Adrenal gland (tissue), 5 donors: ENCODE data around the gene LOXHD1.

Experiments used
- POLR2A ChIP-seq, 2 donors: fragments of 450-650 bp; IDR thresholded peaks; one replicate each; pipeline ENCODE4 v1.6.1; 2017; ENCODE audit warnings: antibody characterized with exemption in 2 of 2, mild to moderate bottlenecking in 2 of 2, moderate library complexity in 1 of 2
- TF ChIP-seq, protein P1 (sequence below), 6 experiments: fragments of 450-650 bp in 4 of 6; fragments of 200-600 bp in 2 of 6; sonication (generic) in 1 of 6; IDR thresholded peaks; 1 replicate in 5 of 6; 2 replicates in 1 of 6; pipeline versions ENCODE4 v1.5.1 to v1.8.0; 2016 to 2021; ENCODE audit warnings: antibody characterized with exemption in 6 of 6, mild to moderate bottlenecking in 2 of 6, moderate library complexity in 1 of 6
- donor health status: DM: no; HTN: no; CAD: no.

DNA sequence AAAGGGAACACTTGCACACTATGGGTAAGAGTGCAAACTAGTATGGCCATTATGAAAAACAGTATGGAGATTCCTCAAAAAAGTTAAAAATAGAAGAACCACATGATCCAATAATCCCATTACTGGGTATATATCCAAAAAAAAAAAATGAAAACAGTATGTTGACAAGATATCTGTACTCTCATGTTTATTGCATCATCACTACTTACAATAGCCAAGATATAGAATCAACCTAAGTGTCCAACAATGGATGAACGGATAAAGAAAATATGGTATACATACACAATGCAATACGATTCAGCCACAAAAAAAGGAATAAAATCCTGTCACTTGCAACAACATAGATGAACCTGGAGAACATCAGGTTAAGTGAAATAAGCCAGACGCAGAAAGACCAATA is 73.3 kb downstream of the LOXHD1 start:
- TF ChIP-seq, protein P1, sequence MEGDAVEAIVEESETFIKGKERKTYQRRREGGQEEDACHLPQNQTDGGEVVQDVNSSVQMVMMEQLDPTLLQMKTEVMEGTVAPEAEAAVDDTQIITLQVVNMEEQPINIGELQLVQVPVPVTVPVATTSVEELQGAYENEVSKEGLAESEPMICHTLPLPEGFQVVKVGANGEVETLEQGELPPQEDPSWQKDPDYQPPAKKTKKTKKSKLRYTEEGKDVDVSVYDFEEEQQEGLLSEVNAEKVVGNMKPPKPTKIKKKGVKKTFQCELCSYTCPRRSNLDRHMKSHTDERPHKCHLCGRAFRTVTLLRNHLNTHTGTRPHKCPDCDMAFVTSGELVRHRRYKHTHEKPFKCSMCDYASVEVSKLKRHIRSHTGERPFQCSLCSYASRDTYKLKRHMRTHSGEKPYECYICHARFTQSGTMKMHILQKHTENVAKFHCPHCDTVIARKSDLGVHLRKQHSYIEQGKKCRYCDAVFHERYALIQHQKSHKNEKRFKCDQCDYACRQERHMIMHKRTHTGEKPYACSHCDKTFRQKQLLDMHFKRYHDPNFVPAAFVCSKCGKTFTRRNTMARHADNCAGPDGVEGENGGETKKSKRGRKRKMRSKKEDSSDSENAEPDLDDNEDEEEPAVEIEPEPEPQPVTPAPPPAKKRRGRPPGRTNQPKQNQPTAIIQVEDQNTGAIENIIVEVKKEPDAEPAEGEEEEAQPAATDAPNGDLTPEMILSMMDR (IDR thresholded peaks at IDR 0.05): no peak
- TF ChIP-seq POLR2A (IDR thresholded peaks at IDR 0.05): no peak
